Measurements from ENCODE around the gene B4GALNT3.

B4GALNT3 gene

GRCh38 chr12:468671-469389 lies 9.1 kb downstream of the B4GALNT3 start:
- DNase-seq (ENCODE audit: low read depth), result no peak

GRCh38 chr12:470133-470532 lies 10.4 kb downstream of the B4GALNT3 start:
- DNase-seq (ENCODE audit: low read depth), result no peak

- DNase-seq (ENCODE audit: low read depth), result no peak
Measured at GRCh38 chr12:473198-473597, 13.5 kb downstream of the B4GALNT3 start.

GRCh38 chr12:473863-474577 lies 14.3 kb downstream of the B4GALNT3 start:
- DNase-seq (ENCODE audit: low read depth), result no peak

- DNase-seq (ENCODE audit: low read depth), result no peak
Measured at GRCh38 chr12:475286-475685, 15.5 kb downstream of the B4GALNT3 start.

GRCh38 chr12:479161-479560 lies 19.4 kb downstream of the B4GALNT3 start:
- DNase-seq (ENCODE audit: low read depth), result no peak

GRCh38 chr12:480831-481816 lies 21.4 kb downstream of the B4GALNT3 start:
- no peak for DNase-seq (ENCODE audit: low read depth)

- no peak for DNase-seq (ENCODE audit: low read depth)
Measured at GRCh38 chr12:482061-482460, 22.3 kb downstream of the B4GALNT3 start.

- DNase-seq (ENCODE audit: low read depth), result no peak
Measured at GRCh38 chr12:484096-484495, 24.4 kb downstream of the B4GALNT3 start.

- no peak for DNase-seq (ENCODE audit: low read depth)
Measured at GRCh38 chr12:490260-490659, 30.5 kb downstream of the B4GALNT3 start.

GRCh38 chr12:495466-495865 lies 35.7 kb downstream of the B4GALNT3 start:
- no peak for DNase-seq (ENCODE audit: low read depth)

GRCh38 chr12:496736-497135 lies 37.0 kb downstream of the B4GALNT3 start:
- DNase-seq (ENCODE audit: low read depth), result no peak

- DNase-seq (ENCODE audit: low read depth), result no peak
Measured at GRCh38 chr12:497501-498160, 37.9 kb downstream of the B4GALNT3 start.

- no peak for DNase-seq (ENCODE audit: low read depth)
Measured at GRCh38 chr12:499837-500458, 40.2 kb downstream of the B4GALNT3 start.

GRCh38 chr12:501722-502447 lies 42.1 kb downstream of the B4GALNT3 start:
- no peak for DNase-seq (ENCODE audit: low read depth)

GRCh38 chr12:503111-503761 lies 43.5 kb downstream of the B4GALNT3 start:
- no peak for DNase-seq (ENCODE audit: low read depth)

GRCh38 chr12:505221-505620 lies 45.5 kb downstream of the B4GALNT3 start:
- DNase-seq (ENCODE audit: low read depth), result no peak

GRCh38 chr12:507391-507796 lies 47.7 kb downstream of the B4GALNT3 start:
- no peak for DNase-seq (ENCODE audit: low read depth)

GRCh38 chr12:508145-508544 lies 48.4 kb downstream of the B4GALNT3 start:
- no peak for DNase-seq (ENCODE audit: low read depth)

GRCh38 chr12:508795-509194 lies 49.1 kb downstream of the B4GALNT3 start:
- DNase-seq (ENCODE audit: low read depth), result no peak
